Activated CD4-positive, alpha-beta T cell treated with anti-CD3 and anti-CD28 coated beads for 48 hours (primary cell): ENCODE results near the gene PPP2R3B.

Source experiments
- DNase-seq: peaks from one replicate; pipeline ENCODE4 v3.0.0-alpha.2; 2020

The PPP2R3B gene

GRCh38 chrX:292900-293897 lies 93.5 kb downstream of the PPP2R3B start:
- peak; percentile 1 for DNase-seq

GRCh38 chrX:291411-291901 lies 95.3 kb downstream of the PPP2R3B start:
- DNase-seq, result peak; percentile 2

- DNase-seq, result peak; percentile 1
Observed at GRCh38 chrX:290476-291166, 96.1 kb downstream of the PPP2R3B start.

- peak; percentile 3 for DNase-seq
Observed at GRCh38 chrX:288561-288991, 98.1 kb downstream of the PPP2R3B start.

GRCh38 chrX:287670-288069 lies 99.0 kb downstream of the PPP2R3B start:
- DNase-seq, result peak; percentile 0

- DNase-seq, result no peak
Observed at GRCh38 chrX:285076-285677, 101.5 kb downstream of the PPP2R3B start.
